GM19023 (cell line): ENCODE results near the gene FAP.

Experiments used
- ATAC-seq: cut with Tn5 transposase; IDR thresholded peaks from one replicate; pipeline ENCODE4 v1.9.1; 2021; ENCODE audit warnings: mild to moderate bottlenecking, moderate library complexity; ENCODE audit not compliant: unreplicated experiment

The FAP gene

DNA sequence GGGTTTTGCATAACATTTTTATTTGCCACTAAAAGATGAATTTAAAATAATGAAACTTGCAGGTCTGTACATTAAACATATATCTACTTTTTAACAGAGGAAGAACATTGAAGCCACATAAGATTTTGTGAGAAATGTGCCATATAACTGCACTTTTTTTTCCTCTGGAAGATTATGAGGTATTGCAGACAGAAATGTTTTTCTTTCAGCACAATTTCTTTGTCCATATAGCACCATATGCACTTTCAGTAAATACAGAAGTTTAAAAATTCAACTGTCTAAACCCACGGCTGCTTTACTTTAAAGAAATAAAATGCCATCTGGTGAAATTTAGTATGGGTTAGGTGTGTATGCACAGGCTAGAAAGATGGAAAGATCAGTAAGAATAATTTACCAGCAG, 470 bp upstream of the FAP start:
- no peak for ATAC-seq

DNA sequence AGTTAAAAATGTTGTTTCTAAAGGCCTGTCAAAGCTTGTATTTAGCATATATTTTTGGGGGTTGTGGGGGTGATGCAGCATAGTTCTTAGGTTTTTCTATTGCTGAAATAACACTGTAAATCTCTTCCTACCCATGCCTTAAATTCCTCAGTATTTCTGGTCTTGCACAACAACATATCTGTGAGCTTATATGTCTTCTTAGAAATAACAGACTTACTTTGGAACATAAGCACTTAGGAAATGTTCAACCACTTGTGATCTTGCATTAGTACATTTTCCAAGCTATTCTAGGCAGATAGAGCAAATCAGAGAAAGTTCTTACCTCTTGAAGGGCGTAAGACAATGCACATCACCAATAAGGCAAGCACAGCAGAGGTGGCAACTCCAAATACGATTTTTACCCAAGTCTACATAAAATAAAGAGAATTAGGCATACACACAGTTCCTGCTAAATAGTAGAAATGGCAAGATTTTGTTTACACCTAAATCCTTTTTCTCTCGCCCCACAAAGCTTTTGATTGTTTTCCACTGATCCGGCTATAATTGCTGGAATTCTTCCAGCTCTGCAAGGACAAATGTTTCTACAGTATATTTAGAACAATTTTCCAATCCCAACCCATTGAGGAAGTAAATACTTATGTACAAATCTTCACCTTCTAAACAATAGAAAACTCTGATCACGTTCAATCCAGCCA, 512 bp downstream of the FAP start:
- no peak for ATAC-seq

DNA sequence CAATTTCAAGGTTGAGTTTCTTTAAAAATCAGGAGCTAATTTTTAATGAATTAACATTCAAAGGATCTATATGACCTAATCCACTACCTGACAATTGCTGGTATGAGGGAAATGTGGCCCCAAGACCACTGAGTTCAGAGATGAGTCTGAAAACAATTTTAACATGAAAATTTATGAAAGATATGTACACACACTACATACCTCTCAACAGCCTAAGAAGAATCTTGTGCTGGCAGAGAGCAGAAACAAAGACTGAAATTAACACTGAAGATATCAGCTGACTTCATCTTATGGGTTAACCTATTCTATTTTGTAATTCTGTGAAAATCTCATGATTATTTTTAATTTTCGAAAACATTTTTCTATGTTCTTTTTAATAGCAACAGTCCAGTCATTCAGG, 1.7 kb downstream of the FAP start:
- ATAC-seq, result no peak

DNA sequence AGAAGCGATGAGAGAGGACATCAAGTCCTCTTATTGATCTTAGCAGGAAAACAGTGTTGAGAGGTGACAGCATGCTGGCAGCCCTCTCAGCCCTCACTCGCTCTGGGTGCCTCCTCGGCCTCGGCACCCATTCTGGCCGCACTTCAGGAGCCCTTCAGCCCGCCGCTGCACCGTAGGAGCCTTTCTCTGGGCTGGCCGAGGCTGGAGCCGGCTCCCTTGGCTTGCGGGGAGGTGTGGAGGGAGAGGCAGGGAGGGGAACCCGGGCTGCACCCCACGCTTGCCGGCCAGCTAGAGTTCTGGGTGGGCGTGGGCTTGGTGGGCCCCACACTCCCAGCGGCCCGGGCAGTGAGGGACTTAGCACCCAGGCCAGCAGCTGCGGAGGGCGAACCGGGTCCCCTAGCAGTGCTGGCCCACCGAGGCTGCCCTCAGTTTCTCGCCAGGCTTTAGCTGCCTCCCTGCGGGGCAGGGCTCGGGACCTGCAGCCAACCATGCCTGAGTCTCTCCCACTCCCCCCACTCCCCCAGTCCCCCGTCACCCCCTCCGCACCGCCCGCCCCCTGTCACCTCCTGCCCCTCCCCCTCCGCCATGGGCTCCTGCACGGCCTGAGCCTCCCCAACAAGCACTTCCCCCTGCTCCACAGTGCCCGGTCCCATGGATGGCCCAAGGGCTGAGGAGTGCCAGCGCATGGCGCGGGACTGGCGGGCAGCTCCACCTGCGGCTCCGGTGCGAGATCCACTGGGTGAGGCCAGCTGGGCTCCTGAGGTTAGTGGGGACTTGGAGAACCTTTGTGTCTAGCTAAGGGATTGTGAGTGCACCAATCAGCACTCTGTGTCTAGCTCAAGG, 8.4 kb downstream of the FAP start:
- no peak for ATAC-seq

DNA sequence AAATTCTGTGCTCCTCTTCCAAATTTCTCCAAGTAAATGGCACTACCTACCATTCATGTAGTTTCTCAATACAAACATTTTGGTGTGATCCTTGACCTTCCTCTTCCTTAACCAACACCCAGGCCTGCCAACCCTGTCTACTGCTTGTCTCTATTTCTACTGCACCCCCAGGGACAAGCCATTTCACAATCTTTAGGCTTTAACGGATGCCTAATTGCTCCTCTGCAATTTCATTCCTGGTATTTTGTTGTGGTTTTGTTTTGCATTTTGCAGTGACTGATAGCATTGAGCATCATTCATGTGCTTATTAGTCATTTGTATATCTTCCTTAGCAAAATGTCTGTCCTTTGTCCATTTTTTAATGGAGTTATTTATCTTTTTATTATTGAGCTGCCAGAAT, 10.0 kb downstream of the FAP start:
- ATAC-seq, result no peak

DNA sequence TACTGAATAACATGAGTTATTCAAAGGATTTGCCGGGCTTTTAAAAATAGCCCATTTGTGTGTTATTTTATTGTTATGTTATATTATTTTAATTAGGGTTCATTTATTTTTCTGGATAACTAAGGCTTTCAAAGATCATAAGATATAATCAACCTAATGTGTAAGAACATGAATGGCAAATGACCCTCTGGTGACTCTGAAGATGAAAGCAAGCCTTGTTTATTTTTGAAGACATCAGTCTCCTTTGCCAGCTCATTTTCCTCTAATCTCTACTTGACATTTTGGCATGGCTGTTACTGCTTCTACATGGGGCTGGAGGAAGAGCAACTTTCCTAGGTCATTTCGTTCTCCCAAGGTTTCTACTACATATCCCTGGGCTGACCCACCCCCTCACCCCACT, 10.6 kb downstream of the FAP start:
- no peak for ATAC-seq

DNA sequence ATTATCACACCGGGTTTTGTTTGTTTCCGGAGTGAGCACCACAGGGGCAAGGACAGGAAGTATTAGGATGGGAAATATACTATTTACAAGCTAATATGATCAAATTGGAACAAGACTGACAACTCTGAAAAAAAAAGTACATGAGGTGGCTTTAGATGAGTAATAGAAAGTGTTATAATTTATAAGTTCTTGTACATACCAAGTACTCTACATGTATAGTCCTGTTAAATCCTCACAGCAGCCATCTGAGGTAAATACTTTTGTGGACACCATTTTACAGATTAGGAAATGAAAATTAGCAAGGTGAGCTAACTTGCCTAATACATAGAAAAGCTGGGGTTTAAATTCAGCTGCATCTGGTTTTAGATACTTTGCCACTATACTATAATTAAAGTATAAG, 11.2 kb downstream of the FAP start:
- no peak for ATAC-seq

DNA sequence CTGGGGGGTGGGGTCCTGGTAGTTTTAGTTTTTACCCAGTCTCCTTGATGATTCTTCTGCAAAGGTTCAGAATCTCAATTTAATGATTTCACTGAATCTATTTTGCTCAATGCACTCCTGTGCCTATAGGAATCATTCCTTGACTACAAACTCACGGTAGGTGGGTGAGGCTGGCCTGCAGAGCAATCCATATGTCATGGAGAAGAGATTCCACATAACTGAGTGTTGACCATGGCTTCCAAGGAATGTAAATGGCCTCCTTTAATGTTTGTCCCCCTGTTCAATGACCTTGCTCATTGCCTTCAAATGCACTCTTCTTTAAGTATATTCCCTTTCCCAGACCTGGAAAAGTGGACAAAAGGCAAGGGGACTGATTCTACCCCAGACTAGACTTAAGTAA, 12.5 kb downstream of the FAP start:
- ATAC-seq, result no peak

DNA sequence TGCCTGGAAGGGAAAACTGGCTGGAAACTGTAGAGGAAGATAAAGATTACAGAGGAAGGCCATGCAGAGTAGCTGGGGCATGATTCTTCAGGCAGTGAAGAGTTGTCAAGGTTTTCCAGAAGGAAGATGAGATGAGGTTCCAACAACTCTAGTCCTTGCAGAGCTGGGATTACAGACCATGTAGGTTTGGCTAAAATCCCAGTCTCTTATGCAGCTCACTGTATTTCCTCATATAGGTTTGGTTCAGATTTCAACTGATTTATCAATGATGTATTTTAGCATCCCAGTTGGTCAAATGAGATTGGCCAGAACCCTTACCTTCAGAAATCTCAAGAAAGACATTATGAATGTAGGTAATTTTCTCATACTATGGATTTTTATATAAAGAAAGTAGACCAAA, 16.4 kb downstream of the FAP start:
- ATAC-seq, result no peak

DNA sequence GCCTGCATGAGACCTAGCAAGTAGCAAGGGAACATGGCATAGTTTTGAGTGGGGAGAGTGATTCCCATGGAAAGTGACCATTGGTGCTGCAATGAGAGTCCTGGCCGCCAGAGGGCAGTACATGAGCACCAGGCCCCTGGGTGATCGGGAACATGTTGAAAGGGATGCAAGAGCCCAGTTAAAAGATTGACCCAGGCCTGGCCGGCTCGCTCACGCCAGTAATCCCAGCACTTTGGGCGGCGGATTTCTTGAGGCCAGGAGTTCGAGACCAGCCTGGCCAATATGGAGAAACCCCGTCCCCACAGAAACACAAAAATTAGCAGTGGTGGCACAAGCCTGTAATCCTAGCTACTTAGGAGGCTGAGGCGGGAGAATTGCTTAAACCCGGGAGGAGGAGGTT, 22.2 kb downstream of the FAP start:
- ATAC-seq, result peak; percentile 96

DNA sequence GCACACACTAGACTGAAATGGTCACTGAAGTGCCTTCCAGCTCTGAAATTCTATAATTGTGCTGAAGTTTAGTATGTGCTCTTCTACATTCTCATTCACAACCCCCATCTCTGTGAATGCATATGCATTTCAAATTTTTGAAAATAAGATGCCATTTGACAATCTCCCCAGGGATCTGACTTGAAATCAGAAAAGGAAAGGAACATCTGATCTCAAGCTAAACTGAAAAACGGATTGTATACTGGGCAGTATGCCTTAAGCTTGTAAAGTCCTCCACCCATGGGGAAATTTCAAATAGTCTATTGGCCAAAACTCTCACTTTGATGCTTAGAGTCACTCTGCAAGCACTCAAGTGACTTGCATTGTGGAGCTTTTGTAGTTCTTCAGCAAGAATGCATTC, 22.9 kb downstream of the FAP start:
- ATAC-seq, result no peak

DNA sequence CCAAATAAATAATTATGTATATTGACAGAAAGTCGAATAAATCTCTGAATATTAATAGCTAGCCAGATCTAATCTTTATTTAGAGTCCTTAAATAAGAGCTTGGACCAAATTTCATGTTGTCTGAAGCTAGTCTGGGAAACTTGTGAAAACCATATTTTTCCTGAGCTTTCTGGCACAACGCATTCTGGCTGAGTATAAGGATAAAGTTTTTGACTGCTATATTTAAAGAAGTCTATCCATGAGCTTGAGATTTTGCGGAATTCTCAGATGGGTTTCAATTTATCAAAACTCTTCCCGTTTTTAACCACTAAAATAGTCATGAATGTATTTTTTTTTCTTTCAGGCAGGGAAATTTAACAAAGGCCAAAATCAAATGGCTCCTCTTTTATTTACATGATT, 23.8 kb downstream of the FAP start:
- ATAC-seq, result no peak

DNA sequence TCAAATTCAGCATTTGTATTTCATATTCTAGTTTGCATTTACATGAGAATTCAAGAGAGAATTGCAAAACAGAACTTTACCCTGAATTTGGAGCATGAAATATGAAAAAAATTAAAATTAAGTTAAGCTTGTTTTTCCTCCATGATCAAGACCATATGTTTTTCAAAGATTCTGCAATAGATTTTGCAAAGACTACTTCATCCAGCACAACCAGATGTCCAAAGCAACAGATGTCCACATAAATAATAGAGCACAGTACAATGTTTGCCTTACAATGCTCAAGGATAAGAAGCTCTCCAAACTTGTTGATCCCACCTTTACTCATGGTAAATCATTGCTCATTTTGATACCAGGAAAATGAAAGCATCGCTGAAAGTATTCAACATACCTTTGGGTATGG, 25.6 kb downstream of the FAP start:
- ATAC-seq, result no peak

DNA sequence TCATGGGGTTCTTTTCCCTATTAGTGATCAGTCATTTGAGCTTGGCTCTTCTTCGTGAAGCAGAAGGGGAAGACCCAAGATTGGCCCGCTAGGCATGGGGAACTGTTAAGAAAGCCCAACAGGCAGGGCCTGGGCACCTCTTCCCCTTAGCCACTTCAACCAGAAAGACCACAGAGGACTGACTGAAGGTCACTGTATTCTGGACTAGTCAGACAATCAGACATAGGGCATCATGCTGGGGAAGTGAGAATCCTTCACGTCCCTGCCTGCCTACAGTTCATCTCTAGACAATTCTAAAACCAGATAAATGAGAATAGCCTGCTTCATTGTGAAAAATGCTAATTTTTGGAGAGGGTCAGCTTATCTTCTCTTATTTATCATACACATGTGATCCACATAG, 28.1 kb downstream of the FAP start:
- no peak for ATAC-seq

DNA sequence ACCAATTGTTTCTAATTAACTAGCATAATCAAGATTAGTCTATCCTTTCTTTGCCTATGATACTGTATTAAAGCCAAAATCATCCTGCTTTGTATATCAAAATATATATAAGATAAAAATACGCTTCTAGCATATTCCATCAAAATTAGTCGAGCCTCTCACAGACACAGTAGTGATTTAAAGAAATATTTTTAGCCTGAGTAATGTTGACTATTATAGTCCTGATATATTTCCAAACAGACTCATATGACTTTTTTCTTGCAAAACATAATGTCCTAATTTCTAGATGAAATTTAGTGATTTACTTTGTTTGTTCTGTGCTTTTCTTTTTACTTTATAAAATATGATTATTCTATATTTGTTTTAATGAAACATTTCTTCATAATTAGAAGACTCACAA, 30.9 kb downstream of the FAP start:
- ATAC-seq, result no peak

DNA sequence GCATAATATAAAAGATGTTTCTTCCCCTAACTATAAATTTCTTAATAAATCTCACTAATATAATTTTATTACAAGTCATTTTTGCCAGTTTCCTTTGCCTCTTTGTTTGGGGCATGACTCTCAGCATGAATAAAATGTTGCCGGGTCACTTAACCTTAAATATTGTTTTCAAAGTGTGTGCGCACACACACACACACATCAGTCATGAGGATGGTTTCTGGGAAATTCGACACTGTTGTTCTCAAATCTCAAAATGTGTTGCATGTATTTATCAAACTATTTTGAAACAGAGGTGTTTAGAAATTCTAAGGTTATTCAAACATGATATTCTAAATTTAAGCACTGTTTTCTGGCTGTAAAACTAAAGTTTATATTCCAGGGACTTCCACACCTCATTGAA, 31.5 kb downstream of the FAP start:
- ATAC-seq, result no peak

DNA sequence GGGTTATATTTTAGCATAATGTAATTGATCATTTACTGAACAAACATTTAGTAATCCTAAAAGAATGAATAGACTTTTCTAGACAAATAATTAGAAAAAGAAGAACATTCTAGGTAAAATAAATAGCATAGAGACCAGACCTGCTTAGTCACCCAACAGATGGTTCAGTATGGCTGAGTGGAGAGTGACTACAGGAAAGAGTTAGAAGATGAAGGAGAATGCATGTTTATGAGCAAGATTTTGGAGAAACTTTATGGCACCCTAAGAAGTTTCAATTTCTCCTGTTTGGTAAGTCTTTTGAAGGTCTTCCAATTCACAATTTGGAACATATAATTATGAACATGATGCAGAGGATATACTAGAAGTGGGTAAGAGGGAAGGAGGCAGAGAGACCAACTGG, 32.9 kb downstream of the FAP start:
- no peak for ATAC-seq

DNA sequence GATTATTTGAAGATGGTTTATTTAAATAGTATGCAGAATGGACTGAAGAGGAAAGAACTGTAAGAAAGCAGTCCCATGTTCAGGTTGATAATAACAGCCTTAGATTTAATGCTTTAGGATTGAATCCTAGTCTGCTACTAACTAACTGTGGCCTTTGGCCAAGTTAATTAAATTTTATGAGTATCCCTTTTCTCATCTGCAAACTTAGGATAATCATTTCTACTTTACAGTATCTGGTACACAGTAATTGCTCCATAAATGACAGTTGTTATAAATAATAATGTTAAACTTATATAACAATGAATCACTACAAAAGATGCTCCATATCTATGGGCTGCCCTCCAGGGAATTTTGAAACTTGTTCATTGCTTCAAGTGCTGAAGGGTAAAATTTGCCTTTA, 41.0 kb downstream of the FAP start:
- ATAC-seq, result no peak

DNA sequence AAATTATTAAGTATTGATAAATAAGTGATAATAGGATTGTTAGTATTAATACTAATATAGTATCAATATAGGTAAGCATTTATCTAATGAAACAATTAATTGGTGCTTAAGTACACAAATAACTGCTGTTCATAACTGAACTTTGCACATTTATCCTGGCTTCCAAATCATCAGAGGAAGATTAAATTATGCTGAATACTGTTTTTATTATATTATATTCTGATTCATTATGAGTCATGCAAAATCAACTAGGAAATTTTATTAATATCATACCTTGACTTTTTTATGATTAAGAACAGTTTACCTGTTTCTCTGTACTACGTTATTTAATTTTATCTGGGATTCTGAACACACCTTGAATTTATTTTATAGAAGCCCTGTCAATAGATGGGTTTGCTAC, 42.6 kb downstream of the FAP start:
- no peak for ATAC-seq

DNA sequence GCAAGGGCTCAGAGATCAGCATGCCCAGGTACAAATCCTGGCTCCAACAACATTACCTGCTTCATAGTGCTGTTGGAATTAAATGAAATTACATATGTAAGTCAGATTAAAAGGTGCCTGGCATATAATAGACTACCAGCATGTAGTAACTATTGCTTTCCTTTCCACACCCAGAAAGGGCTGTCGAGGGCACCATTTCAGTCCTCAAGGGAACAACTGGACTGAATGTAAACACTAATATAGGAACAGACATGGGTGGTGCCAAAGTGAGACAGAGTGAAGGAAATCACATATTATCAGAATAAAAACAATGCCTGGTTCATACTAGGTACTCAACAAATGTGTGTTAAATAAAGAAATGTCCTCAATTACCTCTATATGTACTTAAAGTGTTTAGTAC, 43.3 kb downstream of the FAP start:
- no peak for ATAC-seq

DNA sequence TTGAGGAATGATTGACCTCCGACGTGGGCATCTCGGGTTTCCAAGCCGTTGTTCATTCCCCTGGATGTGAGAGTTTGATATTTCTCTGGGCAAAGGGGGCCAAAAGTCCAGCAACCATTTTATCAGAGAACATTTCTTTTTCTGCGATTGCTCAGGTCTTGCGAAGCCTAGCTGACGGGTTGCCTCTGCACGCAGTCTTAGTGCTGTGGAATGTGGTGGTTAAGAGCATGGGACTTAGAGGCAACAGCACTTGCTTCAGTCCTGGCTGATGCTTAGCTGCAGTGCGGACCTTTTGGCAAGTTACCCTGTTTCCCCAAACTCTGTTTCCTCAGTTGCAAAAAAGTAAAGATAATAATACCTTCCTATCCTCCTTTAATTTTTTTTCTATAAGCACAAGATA, 45.0 kb downstream of the FAP start:
- ATAC-seq, result no peak

DNA sequence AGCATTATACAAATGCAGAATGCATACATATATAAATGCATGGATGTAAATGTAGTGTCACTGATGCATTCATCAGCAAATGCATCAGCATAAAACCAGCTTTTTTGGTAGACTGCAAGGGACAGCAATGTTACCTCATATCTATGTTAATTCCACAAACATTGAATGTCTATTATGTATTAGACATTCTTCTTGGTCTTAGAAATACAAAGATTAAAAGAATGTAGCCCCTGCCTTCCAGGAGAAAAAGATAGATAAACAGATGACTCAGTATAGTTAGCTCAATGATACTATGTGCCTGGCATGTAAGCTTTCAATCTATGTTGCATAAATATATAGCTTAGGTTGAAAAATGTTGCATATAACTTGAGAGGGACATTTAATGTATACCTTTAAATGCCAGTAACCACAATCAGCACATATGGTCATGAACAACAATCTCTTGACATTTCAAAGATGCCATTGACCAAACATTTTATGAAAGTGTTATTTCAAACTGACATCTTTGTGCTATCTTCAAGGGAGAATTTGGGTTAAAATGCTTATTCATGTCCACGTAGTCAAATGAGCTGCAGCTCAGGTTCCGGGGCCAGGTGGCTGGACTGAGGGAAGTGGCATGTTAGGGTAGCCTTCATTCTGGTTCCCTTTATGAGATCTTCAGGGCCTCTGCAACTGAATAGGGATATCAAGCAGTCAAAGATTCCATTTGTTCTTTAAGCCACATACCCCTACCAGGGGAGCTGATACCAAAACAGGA, 46.0 kb downstream of the FAP start:
- ATAC-seq, result no peak
